ENCODE data around the gene TTC34. TPM values are rescaled to one million over a fixed set of nuclear protein-coding genes. Genes with fewer than 3 reads are reported as not detected.

The TTC34 gene
- total and polyA plus RNA-seq, 2 donors from 2014 or later: 0.15 to 2.4 TPM

DNA sequence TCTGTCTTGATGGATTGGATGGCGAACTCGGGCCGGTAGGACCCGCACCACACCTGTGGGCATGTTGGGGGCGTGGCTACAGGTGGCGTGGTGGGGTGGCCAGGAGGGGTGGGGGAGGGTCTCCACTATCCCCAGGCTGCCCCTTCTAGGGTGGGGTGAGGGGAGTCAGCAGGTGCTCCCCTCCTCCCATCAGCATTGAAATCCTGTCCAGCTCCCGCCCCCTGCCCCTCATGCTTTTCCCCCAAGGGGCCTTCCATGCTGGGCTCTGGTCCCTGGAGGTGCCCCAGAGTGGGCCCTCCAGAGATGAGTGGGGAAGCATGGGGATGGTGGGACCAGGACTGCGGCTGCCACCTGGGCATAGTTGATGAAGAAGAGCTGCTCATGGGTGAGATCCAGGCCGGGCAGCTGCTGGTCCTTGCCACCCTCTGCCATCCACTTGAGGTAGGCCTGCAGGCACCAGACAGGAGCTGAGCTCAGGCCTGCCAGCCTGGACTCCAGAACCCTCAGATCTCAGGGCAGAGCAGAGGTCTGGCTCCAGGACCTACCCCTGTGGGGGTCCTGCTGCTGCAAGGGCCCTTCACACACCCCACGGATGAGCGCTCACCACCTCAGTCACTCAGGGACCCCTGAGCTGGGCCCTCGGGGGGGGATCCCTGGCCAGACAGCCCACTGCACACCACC lies 209.8 kb downstream of the TTC34 start:
- Histone ChIP-seq H3K9ac (ENCODE audit: low read length in 3 of 3) (no peak overlapping the region), H3K4me1 (ENCODE audit: control insufficient read depth in 2 of 3, insufficient read depth in 2 of 3, low read depth in 1 of 3, low read length in 3 of 3) (peaks cover 0 to 10% (median 6%) of the 10 kb centered on the region in 3 donors), H3K36me3 (ENCODE audit: control insufficient read depth in 2 of 3, insufficient read depth in 3 of 3, low read length in 3 of 3) (no peaks in the 10 kb centered on the region), H3K27ac (ENCODE audit: low read depth in 2 of 2, low read length in 2 of 2) (no peak overlapping the region), H3K27me3 (ENCODE audit: control insufficient read depth, insufficient read depth, low read length) (no peaks in the 10 kb centered on the region), H3K4me3 (ENCODE audit: low read length in 3 of 3) (no peak overlapping the region), H3K9me3 (ENCODE audit: control insufficient read depth in 2 of 3, insufficient read depth in 1 of 3, low read length in 3 of 3) (no peaks in the 10 kb centered on the region)
- FAIRE-seq (no peak), DNase-seq (peak in 2 of 5 donors; percentile 47 to 68)
- TF ChIP-seq, protein P1, sequence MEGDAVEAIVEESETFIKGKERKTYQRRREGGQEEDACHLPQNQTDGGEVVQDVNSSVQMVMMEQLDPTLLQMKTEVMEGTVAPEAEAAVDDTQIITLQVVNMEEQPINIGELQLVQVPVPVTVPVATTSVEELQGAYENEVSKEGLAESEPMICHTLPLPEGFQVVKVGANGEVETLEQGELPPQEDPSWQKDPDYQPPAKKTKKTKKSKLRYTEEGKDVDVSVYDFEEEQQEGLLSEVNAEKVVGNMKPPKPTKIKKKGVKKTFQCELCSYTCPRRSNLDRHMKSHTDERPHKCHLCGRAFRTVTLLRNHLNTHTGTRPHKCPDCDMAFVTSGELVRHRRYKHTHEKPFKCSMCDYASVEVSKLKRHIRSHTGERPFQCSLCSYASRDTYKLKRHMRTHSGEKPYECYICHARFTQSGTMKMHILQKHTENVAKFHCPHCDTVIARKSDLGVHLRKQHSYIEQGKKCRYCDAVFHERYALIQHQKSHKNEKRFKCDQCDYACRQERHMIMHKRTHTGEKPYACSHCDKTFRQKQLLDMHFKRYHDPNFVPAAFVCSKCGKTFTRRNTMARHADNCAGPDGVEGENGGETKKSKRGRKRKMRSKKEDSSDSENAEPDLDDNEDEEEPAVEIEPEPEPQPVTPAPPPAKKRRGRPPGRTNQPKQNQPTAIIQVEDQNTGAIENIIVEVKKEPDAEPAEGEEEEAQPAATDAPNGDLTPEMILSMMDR (IDR thresholded peaks at IDR 0.05; ENCODE audit: borderline replicate concordance, extremely low read depth, insufficient read depth): no peak
- intact Hi-C loops (cut with DNase I): no loop called here

DNA sequence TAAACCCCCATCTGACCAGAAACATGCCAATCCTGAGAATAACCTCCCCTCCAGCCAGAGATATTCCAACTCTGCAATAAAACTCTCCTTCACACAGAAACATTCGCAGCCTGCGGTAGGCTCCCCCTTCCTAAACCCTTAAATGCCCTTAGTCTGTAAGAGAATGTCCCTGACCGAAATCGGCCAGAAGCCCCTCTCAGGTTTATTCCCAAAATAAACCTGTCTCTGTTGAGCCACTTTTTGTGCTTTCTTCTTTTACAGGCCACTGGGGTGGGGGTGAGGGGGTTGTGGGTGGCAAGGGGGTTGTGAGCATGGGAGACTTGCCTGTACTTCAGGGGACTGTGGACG lies 210.3 kb downstream of the TTC34 start:
- H3K36me3 ChIP-seq (ENCODE audit: control insufficient read depth in 2 of 3, insufficient read depth in 3 of 3, low read length in 3 of 3): no peaks in the 10 kb centered on the region
- no peaks in the 10 kb centered on the region for H3K27me3 ChIP-seq (ENCODE audit: control insufficient read depth, insufficient read depth, low read length)
- no peak overlapping the region for H3K9ac ChIP-seq (ENCODE audit: low read length in 3 of 3)
- H3K9me3 ChIP-seq (ENCODE audit: control insufficient read depth in 2 of 3, insufficient read depth in 1 of 3, low read length in 3 of 3): no peaks in the 10 kb centered on the region
- FAIRE-seq (no peak), DNase-seq (peak in 1 of 5 donors; percentile 17)
- no peak overlapping the region for H3K27ac ChIP-seq (ENCODE audit: low read depth in 2 of 2, low read length in 2 of 2)
- intact Hi-C loops (cut with DNase I): no loop called here
- peaks cover 0 to 10% (median 6%) of the 10 kb centered on the region in 3 donors for H3K4me1 ChIP-seq (ENCODE audit: control insufficient read depth in 2 of 3, insufficient read depth in 2 of 3, low read depth in 1 of 3, low read length in 3 of 3)
- no peak overlapping the region for H3K4me3 ChIP-seq (ENCODE audit: low read length in 3 of 3)
- TF ChIP-seq, protein P1 (IDR thresholded peaks at IDR 0.05; ENCODE audit: borderline replicate concordance, extremely low read depth, insufficient read depth): no peak

DNA sequence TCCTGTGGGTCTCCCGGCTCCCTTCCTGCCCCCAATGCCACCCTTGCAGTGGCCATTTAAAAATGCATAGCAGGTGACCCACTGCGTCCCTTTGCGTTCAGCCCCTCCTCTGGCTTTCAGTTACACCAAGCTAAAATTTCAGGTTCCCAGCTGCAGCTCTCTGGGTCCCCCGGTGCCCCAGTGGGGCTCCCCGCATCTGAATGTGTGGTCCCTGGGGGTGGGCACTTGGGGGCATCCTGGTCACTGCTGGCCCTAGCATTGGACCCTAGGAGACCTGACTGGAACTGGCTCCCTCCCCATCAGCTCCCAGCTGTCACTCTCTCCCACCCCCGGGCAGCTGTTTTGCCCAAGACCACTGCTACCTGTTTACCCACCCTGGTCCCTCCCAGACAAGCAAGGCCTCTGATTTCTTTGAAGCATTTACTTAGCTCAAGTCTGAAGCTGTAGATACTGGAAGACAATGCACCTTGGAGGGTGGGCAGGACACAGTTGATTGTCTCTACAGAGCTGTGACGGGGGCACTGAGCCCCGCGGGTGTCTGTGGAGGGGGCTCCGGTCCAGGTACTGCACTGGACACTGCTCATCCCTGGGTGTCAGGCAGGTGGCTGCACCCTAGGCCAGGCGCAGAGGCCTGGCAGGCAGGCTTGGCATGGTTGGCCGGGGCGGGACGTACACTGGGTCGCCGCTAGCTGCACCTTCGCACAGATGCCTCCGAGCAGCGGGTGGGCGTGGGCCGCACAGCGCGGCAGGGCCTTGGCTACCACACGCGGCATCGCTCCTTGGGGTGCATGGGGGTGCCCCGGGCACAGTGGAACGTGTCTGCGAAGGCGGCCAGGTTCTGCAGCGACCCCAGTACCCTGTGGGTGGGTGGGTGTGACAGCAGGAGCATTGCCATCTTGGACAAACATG lies 211.0 kb downstream of the TTC34 start:
- Histone ChIP-seq H3K27me3 (ENCODE audit: control insufficient read depth, insufficient read depth, low read length) (no peaks in the 10 kb centered on the region), H3K4me3 (ENCODE audit: low read length in 3 of 3) (no peak overlapping the region), H3K36me3 (ENCODE audit: control insufficient read depth in 2 of 3, insufficient read depth in 3 of 3, low read length in 3 of 3) (no peaks in the 10 kb centered on the region), H3K27ac (ENCODE audit: low read depth in 2 of 2, low read length in 2 of 2) (no peak overlapping the region), H3K9ac (ENCODE audit: low read length in 3 of 3) (no peak overlapping the region), H3K4me1 (ENCODE audit: control insufficient read depth in 2 of 3, insufficient read depth in 2 of 3, low read depth in 1 of 3, low read length in 3 of 3) (peaks cover 0 to 10% (median 6%) of the 10 kb centered on the region in 3 donors), H3K9me3 (ENCODE audit: control insufficient read depth in 2 of 3, insufficient read depth in 1 of 3, low read length in 3 of 3) (no peaks in the 10 kb centered on the region)
- DNase-seq (peak in 2 of 5 donors; percentile 38 to 82), FAIRE-seq (no peak)
- intact Hi-C loops (cut with DNase I): no loop called here
- TF ChIP-seq, protein P1 (IDR thresholded peaks at IDR 0.05; ENCODE audit: borderline replicate concordance, extremely low read depth, insufficient read depth): no peak
